Bronchial epithelial cell (primary cell): ENCODE results near the gene KLF9. TPM values are rescaled to one million over a fixed set of nuclear protein-coding genes. Genes with fewer than 3 reads are reported as not detected.

Experiments used
- DNase-seq: peaks from one replicate; pipeline ENCODE4 v3.0.0-alpha.2; 2010; ENCODE audit warnings: low read depth
- FAIRE-seq: peaks from 2 replicates; lab custom pipeline; 2011; peaks lifted over from hg19 to GRCh38; lab: Jason Lieb, UNC
- H3K27me3 ChIP-seq: 2 replicates; pipeline ENCODE4 v1.5.1; 2011; ENCODE audit warnings: low read length; ENCODE audit not compliant: control insufficient read depth, insufficient read depth
- H3K36me3 ChIP-seq: 2 replicates; pipeline ENCODE4 v1.5.1; 2011; ENCODE audit warnings: low read length; ENCODE audit not compliant: control insufficient read depth, insufficient read depth
- H3K4me3 ChIP-seq: 2 replicates; pipeline ENCODE4 v1.5.1; 2011; ENCODE audit warnings: mild to moderate bottlenecking, low read depth, low read length, control low read depth
- total RNA-seq: library from RNA; depleted of rRNA; stranded (reverse); fragments of >200 nt; gene quantifications from 2 replicates; pipeline ENCODE4 v1.2.1, GENCODE V29; 2014
- TF ChIP-seq, protein P1 (sequence below): IDR thresholded peaks from 2 replicates; pipeline ENCODE4 v1.5.1; 2011; ENCODE audit warnings: mild to moderate bottlenecking, moderate library complexity, low read length, control low read depth, inconsistent platforms; ENCODE audit not compliant: insufficient read depth, severe bottlenecking

The KLF9 gene
- total RNA-seq, 1 donor from 2014 or later, result 41.9 TPM

GRCh38 chr9:70421272-70422180, 7.1 kb upstream of the KLF9 start:
- Histone ChIP-seq H3K36me3 (no peaks in the 10 kb centered on the region), H3K27me3 (no peaks in the 10 kb centered on the region), H3K4me3 (no peak overlapping the region)
- TF ChIP-seq, protein P1, sequence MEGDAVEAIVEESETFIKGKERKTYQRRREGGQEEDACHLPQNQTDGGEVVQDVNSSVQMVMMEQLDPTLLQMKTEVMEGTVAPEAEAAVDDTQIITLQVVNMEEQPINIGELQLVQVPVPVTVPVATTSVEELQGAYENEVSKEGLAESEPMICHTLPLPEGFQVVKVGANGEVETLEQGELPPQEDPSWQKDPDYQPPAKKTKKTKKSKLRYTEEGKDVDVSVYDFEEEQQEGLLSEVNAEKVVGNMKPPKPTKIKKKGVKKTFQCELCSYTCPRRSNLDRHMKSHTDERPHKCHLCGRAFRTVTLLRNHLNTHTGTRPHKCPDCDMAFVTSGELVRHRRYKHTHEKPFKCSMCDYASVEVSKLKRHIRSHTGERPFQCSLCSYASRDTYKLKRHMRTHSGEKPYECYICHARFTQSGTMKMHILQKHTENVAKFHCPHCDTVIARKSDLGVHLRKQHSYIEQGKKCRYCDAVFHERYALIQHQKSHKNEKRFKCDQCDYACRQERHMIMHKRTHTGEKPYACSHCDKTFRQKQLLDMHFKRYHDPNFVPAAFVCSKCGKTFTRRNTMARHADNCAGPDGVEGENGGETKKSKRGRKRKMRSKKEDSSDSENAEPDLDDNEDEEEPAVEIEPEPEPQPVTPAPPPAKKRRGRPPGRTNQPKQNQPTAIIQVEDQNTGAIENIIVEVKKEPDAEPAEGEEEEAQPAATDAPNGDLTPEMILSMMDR, result no peak
- FAIRE-seq (no peak), DNase-seq (no peak)

GRCh38 chr9:70420441-70421271, 6.2 kb upstream of the KLF9 start:
- DNase-seq (peak; percentile 77), FAIRE-seq (no peak)
- TF ChIP-seq, protein P1, result no peak
- Histone ChIP-seq H3K36me3 (no peaks in the 10 kb centered on the region), H3K27me3 (no peaks in the 10 kb centered on the region), H3K4me3 (peak overlapping the region; percentile 36)

- TF ChIP-seq, protein P1, result no peak
- Histone ChIP-seq H3K4me3 (peak overlapping the region; percentile 38), H3K27me3 (no peaks in the 10 kb centered on the region), H3K36me3 (no peaks in the 10 kb centered on the region)
- DNase-seq (peak; percentile 88), FAIRE-seq (no peak)
Measured at GRCh38 chr9:70419556-70420440, 5.3 kb upstream of the KLF9 start.

GRCh38 chr9:70418822-70419555, 4.5 kb upstream of the KLF9 start:
- TF ChIP-seq, protein P1, result no peak
- Histone ChIP-seq H3K27me3 (no peaks in the 10 kb centered on the region), H3K4me3 (peak overlapping the region; percentile 38), H3K36me3 (no peaks in the 10 kb centered on the region)
- DNase-seq (peak; percentile 89), FAIRE-seq (no peak)

- no peak for FAIRE-seq
- no peak for DNase-seq
- H3K4me3 ChIP-seq, result no peak overlapping the region
Measured at GRCh38 chr9:70415476-70415875, 1.0 kb upstream of the KLF9 start.

More at GRCh38 chr9:70415476-70415875, 1.0 kb upstream of the KLF9 start:
- Histone ChIP-seq H3K36me3 (no peaks in the 10 kb centered on the region), H3K27me3 (no peaks in the 10 kb centered on the region)
- TF ChIP-seq, protein P1, result no peak
